ENCODE results near the gene CNTN6. TPM values are rescaled to one million over a fixed set of nuclear protein-coding genes. Genes with fewer than 3 reads are reported as not detected.

The CNTN6 gene
- total and polyA plus RNA-seq, 11 donors: not detected

DNA sequence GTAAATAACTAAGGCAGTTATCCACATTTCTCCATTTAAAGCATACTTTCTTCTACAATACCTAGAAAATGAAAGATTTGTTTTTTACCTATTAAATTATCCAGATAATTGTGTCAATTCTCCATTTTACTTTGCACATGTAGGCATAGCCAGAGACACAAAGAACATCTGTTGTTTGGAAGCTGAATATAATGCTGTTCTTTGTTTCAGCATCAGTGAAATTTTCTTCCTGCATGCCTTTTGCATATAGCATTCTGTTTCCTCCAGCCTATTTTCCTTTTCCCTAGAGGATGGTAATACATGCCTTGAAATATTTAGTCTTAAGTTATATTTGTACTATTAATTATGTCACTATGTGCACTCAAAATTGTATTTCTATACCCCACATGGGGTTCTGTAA lies 233.7 kb downstream of the CNTN6 start:
- TF ChIP-seq POLR2A (IDR thresholded peaks at IDR 0.05) (no peak), CTCF (IDR thresholded peaks at IDR 0.05) (no peak)
- H3K36me3 ChIP-seq: no peaks in the 10 kb centered on the region
- H3K27ac ChIP-seq: no peak overlapping the region
- no peaks in the 10 kb centered on the region for H3K27me3 ChIP-seq
- intact Hi-C loops (cut with DNase I): no loop called here
- DNase-seq: no peak
- no peaks in the 10 kb centered on the region for H3K9me3 ChIP-seq
- no peaks in the 10 kb centered on the region for H3K4me1 ChIP-seq
- H3K4me3 ChIP-seq: no peak overlapping the region
- no peak for ATAC-seq

DNA sequence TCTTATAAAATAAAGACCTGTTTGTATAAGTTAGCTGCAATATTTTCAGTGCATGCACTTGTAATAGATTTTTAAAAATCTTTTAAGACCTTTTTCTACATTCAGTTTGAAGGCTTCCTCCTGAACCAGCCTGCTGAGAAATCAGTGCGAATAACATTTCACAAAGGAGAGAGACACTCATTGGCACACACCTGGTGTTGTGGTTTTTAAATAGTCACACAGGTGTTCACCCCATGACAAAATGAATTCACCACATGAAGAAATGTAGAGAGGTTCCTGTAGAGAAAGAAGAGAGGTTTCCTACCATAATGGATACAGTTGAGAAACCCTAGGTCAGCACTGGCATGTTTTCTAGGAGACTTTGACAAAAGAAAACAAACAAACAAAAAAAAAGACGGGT lies 237.3 kb downstream of the CNTN6 start:
- H3K36me3 ChIP-seq: no peaks in the 10 kb centered on the region
- no peak for TF ChIP-seq POLR2A (IDR thresholded peaks at IDR 0.05)
- H3K27ac ChIP-seq: no peak overlapping the region
- DNase-seq (no peak), ATAC-seq (no peak)
- intact Hi-C loops (cut with DNase I): no loop called here
- no peak overlapping the region for H3K4me3 ChIP-seq
- H3K9me3 ChIP-seq: no peaks in the 10 kb centered on the region
- no peaks in the 10 kb centered on the region for H3K4me1 ChIP-seq
- no peaks in the 10 kb centered on the region for H3K27me3 ChIP-seq
- WGBS, 4 donors: 74 to 85% (median 81%) methylated on average over 2 of the region's 2 CpGs

DNA sequence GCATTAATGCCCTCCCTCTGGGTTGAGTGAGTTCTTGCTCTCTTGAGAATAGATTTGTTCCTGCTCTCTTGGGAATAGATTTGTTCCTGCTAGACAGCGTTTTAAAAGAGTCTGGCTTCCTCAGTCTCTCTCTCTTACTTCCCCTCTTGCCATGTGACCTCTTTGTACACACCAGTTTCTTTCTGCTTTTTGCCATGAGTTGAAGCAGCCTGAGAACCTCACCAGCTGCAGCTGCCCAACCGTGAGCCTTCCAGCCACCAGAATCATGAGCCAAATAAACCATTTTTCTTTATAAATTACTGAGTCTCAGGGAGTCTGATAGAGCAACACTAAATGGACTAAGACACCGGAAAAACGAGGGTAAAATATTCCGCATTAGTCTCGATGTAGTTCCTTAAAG lies 253.6 kb downstream of the CNTN6 start:
- Histone ChIP-seq H3K9me3 (no peaks in the 10 kb centered on the region), H3K27ac (no peak overlapping the region), H3K4me1 (no peaks in the 10 kb centered on the region), H3K27me3 (no peaks in the 10 kb centered on the region), H3K36me3 (no peaks in the 10 kb centered on the region), H3K4me3 (no peak overlapping the region)
- DNase-seq (no peak), ATAC-seq (no peak)
- intact Hi-C loops (cut with DNase I): no loop called here
- WGBS, 4 donors: 75 to 86% (median 78%) methylated on average over 6 of the region's 6 CpGs
- no peak for TF ChIP-seq POLR2A (IDR thresholded peaks at IDR 0.05)

DNA sequence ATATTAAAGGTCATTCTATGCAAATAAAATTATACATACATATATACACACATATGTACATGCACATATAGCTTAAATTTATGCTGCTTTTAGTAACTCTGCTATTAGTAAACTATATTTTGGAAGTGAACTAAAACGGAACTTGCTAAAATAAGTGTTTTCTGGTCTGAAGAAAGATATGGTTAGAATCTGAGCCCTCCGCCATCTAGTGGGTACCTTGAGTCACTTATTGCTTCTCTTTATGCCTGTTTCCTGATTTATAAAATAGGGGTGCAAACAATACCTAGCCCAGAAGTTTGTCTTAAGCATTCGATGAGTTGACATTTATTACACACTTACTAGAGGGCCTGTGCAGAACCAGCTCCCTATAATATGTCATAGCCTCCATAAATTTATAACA lies 255.7 kb downstream of the CNTN6 start:
- no peaks in the 10 kb centered on the region for H3K27me3 ChIP-seq
- no peaks in the 10 kb centered on the region for H3K36me3 ChIP-seq
- ATAC-seq (no peak), DNase-seq (no peak)
- no peak overlapping the region for H3K4me3 ChIP-seq
- no peaks in the 10 kb centered on the region for H3K9me3 ChIP-seq
- TF ChIP-seq CTCF (IDR thresholded peaks at IDR 0.05) (no peak), POLR2A (IDR thresholded peaks at IDR 0.05) (no peak)
- WGBS, 4 donors: 69 to 89% (median 88%) methylated on average over 3 of the region's 3 CpGs
- no peak overlapping the region for H3K27ac ChIP-seq
- intact Hi-C loops (cut with DNase I): no loop called here
- no peaks in the 10 kb centered on the region for H3K4me1 ChIP-seq

DNA sequence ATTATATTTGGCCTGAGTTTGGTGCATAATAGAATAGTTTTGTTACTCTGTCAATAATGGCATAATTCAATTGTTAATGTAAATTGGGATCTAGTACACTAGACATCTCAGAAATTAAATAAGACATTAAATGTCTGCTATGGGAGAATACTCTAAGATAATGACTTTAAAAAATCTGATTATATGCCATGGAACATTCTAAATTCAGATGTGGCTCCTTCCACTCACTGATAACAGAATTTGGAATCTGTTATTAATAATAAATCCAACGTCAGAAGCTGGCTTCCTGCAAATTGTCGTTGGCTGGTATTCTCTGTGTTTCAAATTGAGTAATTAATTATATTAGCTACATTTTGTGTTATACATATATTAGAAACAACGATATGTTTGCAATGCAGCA lies 258.1 kb downstream of the CNTN6 start:
- 59 to 75% (median 71%) methylated on average over 3 of the region's 3 CpGs for WGBS, 4 donors
- no peak overlapping the region for H3K27ac ChIP-seq
- H3K4me3 ChIP-seq: no peak overlapping the region
- H3K9me3 ChIP-seq: no peaks in the 10 kb centered on the region
- H3K4me1 ChIP-seq: no peaks in the 10 kb centered on the region
- ATAC-seq: no peak
- H3K36me3 ChIP-seq: no peaks in the 10 kb centered on the region
- intact Hi-C loops (cut with DNase I): no loop called here
- TF ChIP-seq CTCF (IDR thresholded peaks at IDR 0.05): no peak
- TF ChIP-seq POLR2A (IDR thresholded peaks at IDR 0.05): no peak
- no peak for DNase-seq
- no peaks in the 10 kb centered on the region for H3K27me3 ChIP-seq
